ENCODE results near the gene GPR37L1.
"Not testable (repeated sequence)": the region's sequence is repeated elsewhere in the genome, so short reads cannot be mapped to it uniquely, and the experiment has no call there.

GPR37L1 gene

DNA sequence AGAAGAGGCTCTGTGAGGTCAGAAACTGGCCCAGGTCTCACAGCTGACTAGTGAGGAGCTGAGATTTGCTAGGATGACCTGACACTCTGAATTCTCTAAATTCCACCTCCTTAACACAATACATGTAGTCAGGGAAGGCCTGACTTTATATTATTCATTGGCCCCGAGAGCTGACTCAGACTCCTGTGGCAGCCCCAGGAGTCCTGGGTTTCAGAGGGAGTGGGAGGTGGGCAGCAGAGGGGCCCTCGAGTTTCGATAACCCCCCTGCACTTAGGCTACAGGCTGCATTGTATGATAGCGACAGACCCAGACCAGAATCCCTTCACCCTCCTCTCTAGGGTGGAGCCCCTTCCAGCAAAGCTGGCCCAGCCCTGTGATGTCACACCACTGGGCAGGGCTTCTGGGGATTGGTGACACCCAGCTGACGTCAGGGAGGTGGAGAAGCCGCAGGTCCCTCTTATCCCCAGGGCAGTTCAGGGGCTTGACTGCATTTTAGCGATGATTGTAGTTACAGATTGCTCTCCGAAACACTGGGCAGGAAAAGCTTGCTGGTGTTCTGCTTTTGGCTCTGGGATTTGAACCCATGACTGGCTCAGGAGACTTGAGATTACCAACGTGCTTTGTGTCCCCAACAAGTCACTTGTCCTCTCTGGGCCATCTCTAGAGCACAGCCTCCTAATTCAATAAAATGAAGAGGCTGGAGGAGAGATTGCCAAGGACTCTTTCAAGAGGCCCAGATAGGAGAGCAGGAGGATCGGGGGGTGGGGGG lies 17.0 kb upstream of the GPR37L1 start:
- Histone ChIP-seq H3K9me3 (no peaks in the 10 kb centered on the region), H3K36me3 (no peaks in the 10 kb centered on the region), H3K4me3 (ENCODE audit: low read depth in 1 of 2, low read length in 1 of 2) (no peak overlapping the region), H3K27ac (no peak overlapping the region), H3K4me1 (ENCODE audit: control insufficient read depth in 1 of 2, insufficient read depth in 1 of 2, low read depth in 1 of 2, low read length in 1 of 2) (no peaks in the 10 kb centered on the region), H3K27me3 (no peaks in the 10 kb centered on the region)
- TF ChIP-seq, protein P1, sequence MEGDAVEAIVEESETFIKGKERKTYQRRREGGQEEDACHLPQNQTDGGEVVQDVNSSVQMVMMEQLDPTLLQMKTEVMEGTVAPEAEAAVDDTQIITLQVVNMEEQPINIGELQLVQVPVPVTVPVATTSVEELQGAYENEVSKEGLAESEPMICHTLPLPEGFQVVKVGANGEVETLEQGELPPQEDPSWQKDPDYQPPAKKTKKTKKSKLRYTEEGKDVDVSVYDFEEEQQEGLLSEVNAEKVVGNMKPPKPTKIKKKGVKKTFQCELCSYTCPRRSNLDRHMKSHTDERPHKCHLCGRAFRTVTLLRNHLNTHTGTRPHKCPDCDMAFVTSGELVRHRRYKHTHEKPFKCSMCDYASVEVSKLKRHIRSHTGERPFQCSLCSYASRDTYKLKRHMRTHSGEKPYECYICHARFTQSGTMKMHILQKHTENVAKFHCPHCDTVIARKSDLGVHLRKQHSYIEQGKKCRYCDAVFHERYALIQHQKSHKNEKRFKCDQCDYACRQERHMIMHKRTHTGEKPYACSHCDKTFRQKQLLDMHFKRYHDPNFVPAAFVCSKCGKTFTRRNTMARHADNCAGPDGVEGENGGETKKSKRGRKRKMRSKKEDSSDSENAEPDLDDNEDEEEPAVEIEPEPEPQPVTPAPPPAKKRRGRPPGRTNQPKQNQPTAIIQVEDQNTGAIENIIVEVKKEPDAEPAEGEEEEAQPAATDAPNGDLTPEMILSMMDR (IDR thresholded peaks at IDR 0.05), result no peak

GRCh38 chr1:202106340-202107254 lies 16.1 kb upstream of the GPR37L1 start:
- no peak overlapping the region for H3K27ac ChIP-seq

DNA sequence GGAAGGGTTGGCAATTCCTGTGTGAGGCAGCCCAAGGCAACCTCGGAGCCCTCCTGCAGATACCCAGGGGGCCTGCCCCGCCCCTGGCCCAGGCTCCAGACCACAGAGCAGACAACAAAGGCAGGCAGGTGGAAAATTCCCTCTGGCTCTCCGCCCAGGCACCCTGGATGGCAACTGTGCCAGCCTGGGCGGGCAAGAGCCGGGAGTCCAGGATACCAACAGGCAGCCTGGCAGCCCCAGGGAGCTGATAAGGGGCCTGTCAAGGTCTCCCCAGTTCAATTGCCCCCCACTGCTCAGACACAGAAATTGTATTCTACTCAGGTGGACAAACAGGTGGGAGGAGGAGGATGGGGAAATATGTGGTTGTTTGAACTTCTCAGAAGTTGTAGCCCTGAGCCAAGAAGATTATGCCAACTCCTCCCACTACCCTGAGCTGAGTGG lies 15.4 kb upstream of the GPR37L1 start:
- H3K9me3 ChIP-seq, result no peaks in the 10 kb centered on the region
- H3K36me3 ChIP-seq, result no peaks in the 10 kb centered on the region
- H3K4me1 ChIP-seq (ENCODE audit: control insufficient read depth in 1 of 2, insufficient read depth in 1 of 2, low read depth in 1 of 2, low read length in 1 of 2), result no peaks in the 10 kb centered on the region
- no peaks in the 10 kb centered on the region for H3K27me3 ChIP-seq
- H3K4me3 ChIP-seq (ENCODE audit: low read depth in 1 of 2, low read length in 1 of 2), result no peak overlapping the region
- TF ChIP-seq, protein P1 (IDR thresholded peaks at IDR 0.05), result no peak
- no peak overlapping the region for H3K27ac ChIP-seq

More at GRCh38 chr1:202106340-202107254, 16.1 kb upstream of the GPR37L1 start:
- Histone ChIP-seq H3K27me3 (no peaks in the 10 kb centered on the region), H3K9me3 (no peaks in the 10 kb centered on the region), H3K36me3 (no peaks in the 10 kb centered on the region), H3K4me1 (ENCODE audit: control insufficient read depth in 1 of 2, insufficient read depth in 1 of 2, low read depth in 1 of 2, low read length in 1 of 2) (no peaks in the 10 kb centered on the region), H3K4me3 (ENCODE audit: low read depth in 1 of 2, low read length in 1 of 2) (no peak overlapping the region)
- TF ChIP-seq, protein P1 (IDR thresholded peaks at IDR 0.05), result no peak

GRCh38 chr1:202107801-202108731 lies 14.7 kb upstream of the GPR37L1 start:
- H3K27me3 ChIP-seq, result peaks cover 3% of the 10 kb centered on the region
- H3K9me3 ChIP-seq, result no peaks in the 10 kb centered on the region
- no peaks in the 10 kb centered on the region for H3K4me1 ChIP-seq (ENCODE audit: control insufficient read depth in 1 of 2, insufficient read depth in 1 of 2, low read depth in 1 of 2, low read length in 1 of 2)
- H3K4me3 ChIP-seq (ENCODE audit: low read depth in 1 of 2, low read length in 1 of 2), result no peak overlapping the region
- no peak overlapping the region for H3K27ac ChIP-seq
- TF ChIP-seq, protein P1 (IDR thresholded peaks at IDR 0.05), result no peak
- no peaks in the 10 kb centered on the region for H3K36me3 ChIP-seq

DNA sequence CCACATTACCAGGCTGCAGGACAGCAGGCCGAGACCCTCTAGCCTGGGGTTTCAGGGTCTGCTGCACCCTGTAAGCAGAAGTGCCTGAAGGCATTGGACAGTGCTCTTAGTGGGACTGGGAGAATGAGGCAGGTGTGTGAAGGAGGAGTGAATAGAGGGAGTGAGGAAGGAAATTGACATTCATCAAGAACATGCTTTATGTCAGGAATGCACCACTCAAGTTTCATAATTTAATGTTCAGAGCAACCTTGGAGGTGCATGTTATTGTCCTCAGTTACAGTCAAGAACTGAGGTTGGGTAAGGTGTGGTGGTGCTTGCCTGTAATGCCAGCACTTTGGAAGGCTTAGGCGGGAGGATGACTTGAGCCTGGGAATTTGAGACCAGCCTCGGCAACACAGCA lies 11.7 kb upstream of the GPR37L1 start:
- TF ChIP-seq, protein P1 (IDR thresholded peaks at IDR 0.05), result no peak
- Histone ChIP-seq H3K9me3 (no peaks in the 10 kb centered on the region), H3K27ac (no peak overlapping the region)

DNA sequence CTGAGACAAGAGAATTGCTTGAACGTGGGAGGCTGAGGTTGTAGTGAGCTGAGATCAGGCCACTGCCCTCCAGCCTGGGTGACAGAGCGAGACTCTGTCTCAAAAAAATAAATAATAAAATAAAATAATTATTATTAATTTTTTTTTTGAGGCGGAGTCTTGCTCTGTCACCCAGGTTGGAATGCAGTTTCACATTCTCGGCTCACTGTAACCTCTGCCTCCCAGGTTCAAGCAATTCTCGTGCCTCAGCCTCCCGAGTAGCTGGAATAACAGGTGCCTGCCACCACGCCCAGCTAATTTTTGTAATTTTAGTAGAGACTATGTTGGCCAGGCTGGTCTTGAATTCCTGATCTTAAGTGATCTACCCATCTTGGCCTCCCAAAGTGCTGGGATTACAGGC lies 11.1 kb upstream of the GPR37L1 start:
- H3K27ac ChIP-seq; H3K4me3 ChIP-seq (ENCODE audit: low read depth in 1 of 2, low read length in 1 of 2); H3K4me1 ChIP-seq (ENCODE audit: control insufficient read depth in 1 of 2, insufficient read depth in 1 of 2, low read depth in 1 of 2, low read length in 1 of 2); H3K9me3 ChIP-seq; H3K36me3 ChIP-seq: not testable (repeated sequence)
- H3K27me3 ChIP-seq, result peaks cover 19% of the 10 kb centered on the region

More for the DNA sequence above, 11.7 kb upstream of the GPR37L1 start:
- H3K36me3 ChIP-seq, result no peaks in the 10 kb centered on the region
- H3K4me3 ChIP-seq (ENCODE audit: low read depth in 1 of 2, low read length in 1 of 2), result no peak overlapping the region
- no peaks in the 10 kb centered on the region for H3K4me1 ChIP-seq (ENCODE audit: control insufficient read depth in 1 of 2, insufficient read depth in 1 of 2, low read depth in 1 of 2, low read length in 1 of 2)
- peaks cover 19% of the 10 kb centered on the region for H3K27me3 ChIP-seq
